Fibroblast of the aortic adventitia (primary cell): ENCODE data around the gene ZNF107. TPM values are rescaled to one million over a fixed set of nuclear protein-coding genes. Genes with fewer than 3 reads are reported as not detected.

Source experiments
- DNase-seq: peaks from one replicate; pipeline ENCODE4 v3.0.0-alpha.2; 2010; ENCODE audit warnings: low read depth
- H3K4me3 ChIP-seq: 2 replicates; pipeline ENCODE4 v1.5.1; 2011; ENCODE audit warnings: low read depth, mild to moderate bottlenecking, control low read depth, low read length, moderate library complexity
- total RNA-seq: library from RNA; depleted of rRNA; stranded (reverse); fragments of >200 nt; gene quantifications from 2 replicates; pipeline ENCODE4 v1.2.3, GENCODE V29; 2012; ENCODE audit warnings: low replicate concordance
- TF ChIP-seq, protein P1 (sequence below): IDR thresholded peaks from 2 replicates; pipeline ENCODE4 v1.5.1; 2011; ENCODE audit warnings: mild to moderate bottlenecking, low read length, control low read depth, inconsistent platforms; ENCODE audit not compliant: insufficient read depth

Gene ZNF107
- total RNA-seq, result 2.9 and 5.6 TPM in 2 replicates

DNA sequence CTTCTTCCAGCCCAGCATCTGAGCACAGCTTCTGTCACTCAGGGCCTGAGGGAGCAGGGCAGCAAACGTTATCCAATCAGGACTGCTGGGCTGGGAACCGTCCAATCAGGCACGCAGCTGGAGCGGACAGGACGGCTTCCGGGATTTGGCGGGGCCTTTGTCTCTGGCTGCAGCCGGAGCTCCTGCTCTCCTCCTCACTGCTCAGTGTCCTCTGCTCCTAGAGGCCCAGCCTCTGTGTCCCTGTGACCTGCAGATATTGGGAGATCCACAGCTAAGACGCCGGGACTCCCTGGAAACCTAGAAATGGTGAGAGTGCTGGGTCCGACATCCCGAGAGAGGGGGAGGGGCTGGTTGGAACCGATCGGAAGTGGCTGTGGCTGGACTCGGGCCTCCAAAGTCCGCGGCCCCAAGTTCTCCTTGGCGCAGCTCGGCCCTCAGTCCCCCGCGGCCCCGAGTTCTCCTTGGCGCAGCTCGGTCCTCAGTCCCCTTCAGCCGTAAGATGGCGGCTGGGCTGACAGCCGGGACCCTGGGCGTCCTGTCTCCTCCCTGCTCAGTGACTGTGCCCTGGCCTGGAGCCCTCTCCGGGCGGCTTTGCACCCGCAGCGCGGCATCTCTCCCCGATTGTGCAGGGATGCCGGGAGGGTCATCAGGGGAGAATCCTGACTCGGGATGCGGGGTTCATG, at the start of gene ZNF107:
ZNF107 (plus strand) TSS at position 154 of the 683 bp plus-strand sequence; CDS start at position 304, 150 bp downstream.
- TF ChIP-seq, protein P1, sequence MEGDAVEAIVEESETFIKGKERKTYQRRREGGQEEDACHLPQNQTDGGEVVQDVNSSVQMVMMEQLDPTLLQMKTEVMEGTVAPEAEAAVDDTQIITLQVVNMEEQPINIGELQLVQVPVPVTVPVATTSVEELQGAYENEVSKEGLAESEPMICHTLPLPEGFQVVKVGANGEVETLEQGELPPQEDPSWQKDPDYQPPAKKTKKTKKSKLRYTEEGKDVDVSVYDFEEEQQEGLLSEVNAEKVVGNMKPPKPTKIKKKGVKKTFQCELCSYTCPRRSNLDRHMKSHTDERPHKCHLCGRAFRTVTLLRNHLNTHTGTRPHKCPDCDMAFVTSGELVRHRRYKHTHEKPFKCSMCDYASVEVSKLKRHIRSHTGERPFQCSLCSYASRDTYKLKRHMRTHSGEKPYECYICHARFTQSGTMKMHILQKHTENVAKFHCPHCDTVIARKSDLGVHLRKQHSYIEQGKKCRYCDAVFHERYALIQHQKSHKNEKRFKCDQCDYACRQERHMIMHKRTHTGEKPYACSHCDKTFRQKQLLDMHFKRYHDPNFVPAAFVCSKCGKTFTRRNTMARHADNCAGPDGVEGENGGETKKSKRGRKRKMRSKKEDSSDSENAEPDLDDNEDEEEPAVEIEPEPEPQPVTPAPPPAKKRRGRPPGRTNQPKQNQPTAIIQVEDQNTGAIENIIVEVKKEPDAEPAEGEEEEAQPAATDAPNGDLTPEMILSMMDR, result no peak
- H3K4me3 ChIP-seq, result peak within 1 kb of the TSS; percentile 85
- peak; percentile 93 for DNase-seq

DNA sequence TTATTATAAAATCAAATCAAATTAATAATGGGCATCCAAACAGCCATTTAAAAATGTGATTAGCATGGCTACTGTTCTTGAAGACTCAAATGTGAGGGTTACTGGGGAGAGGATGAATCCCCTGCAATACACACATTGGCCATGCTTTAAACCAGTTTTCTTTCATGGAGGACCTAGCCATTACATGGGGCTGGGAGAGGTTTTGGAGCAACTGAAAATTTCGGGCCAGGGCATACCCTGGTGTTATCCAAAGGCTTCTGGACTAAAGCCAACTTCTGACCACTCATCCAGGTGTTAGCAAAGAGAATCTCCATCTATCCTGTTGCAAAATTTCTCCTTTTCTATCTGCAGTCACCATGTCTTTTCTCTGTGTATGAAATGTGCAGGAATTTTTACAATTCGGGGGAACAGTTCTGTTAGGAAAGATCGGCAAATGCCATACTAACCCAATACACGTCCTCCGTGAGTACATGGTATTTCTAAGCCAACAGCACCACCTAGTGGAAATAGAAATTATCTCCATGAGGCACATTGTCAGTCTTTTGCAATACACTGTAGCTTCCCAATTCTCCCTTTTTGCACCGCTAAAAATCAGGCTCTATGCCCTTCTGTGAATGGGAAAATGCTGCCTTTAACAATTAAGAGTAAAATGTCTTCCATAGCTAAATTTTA, 47.0 kb upstream of the ZNF107 start:
- no peak overlapping the region for H3K4me3 ChIP-seq
- DNase-seq, result peak; percentile 68
- TF ChIP-seq, protein P1, result peak; percentile 40

GRCh38 chr7:64619705-64620104, 46.2 kb upstream of the ZNF107 start:
- TF ChIP-seq, protein P1, result no peak
- no peak for DNase-seq
- H3K4me3 ChIP-seq, result no peak overlapping the region

GRCh38 chr7:64621656-64622055, 44.3 kb upstream of the ZNF107 start:
- H3K4me3 ChIP-seq, result no peak overlapping the region
- no peak for DNase-seq
- TF ChIP-seq, protein P1, result no peak

GRCh38 chr7:64625114-64626082, 40.5 kb upstream of the ZNF107 start:
- no peak overlapping the region for H3K4me3 ChIP-seq
- no peak for DNase-seq
- TF ChIP-seq, protein P1, result peak; percentile 46

GRCh38 chr7:64626083-64626469, 39.9 kb upstream of the ZNF107 start:
- no peak overlapping the region for H3K4me3 ChIP-seq
- TF ChIP-seq, protein P1, result no peak

More at GRCh38 chr7:64626083-64626469, 39.9 kb upstream of the ZNF107 start:
- no peak for DNase-seq
